Mammary epithelial cell (primary cell): ENCODE data around the gene EDEM2.

Experiments used
- CTCF ChIP-seq, 2 donors: IDR thresholded peaks in 1 of 2; conservative IDR thresholded peaks in 1 of 2; 2 replicates each; pipeline ENCODE4 v1.5.1; 2011 to 2012; ENCODE audit warnings: inconsistent platforms in 2 of 2, low read length in 2 of 2, mild to moderate bottlenecking in 2 of 2, control low read depth in 1 of 2, low read depth in 1 of 2; ENCODE audit not compliant: insufficient read depth in 1 of 2; ENCODE audit errors: extremely low read depth in 1 of 2
- EZH2 ChIP-seq: IDR thresholded peaks from 2 replicates; pipeline ENCODE4 v1.6.1; 2012; ENCODE audit warnings: low read length, inconsistent platforms, borderline replicate concordance

- TF ChIP-seq CTCF (conservative IDR thresholded peaks at IDR 0.05 in 1 of 2, IDR thresholded peaks at IDR 0.05 in 1 of 2; ENCODE audit: extremely low read depth in 1 of 2, insufficient read depth in 1 of 2, low read depth in 1 of 2, low read length in 2 of 2) (no peak), EZH2 (no peak)
Measured at GRCh38 chr20:35172434-35172806, 25.3 kb upstream of the EDEM2 start.
